ENCODE results near the gene SPAG9.

GRCh38 chr17:50949989-50950877 lies 170.4 kb downstream of the SPAG9 start:
- TF ChIP-seq CTCF (IDR thresholded peaks at IDR 0.05; ENCODE audit: borderline replicate concordance, extremely low read depth, low read length, poor library complexity, severe bottlenecking) (peak; percentile 71), EZH2 (IDR thresholded peaks at IDR 0.05; ENCODE audit: borderline replicate concordance, low read depth, low read length, severe bottlenecking) (no peak)

All from DND-41 (cell line).